Stomach (tissue), 4 donors: ENCODE data around the gene GALNS.

Experiments
- CTCF ChIP-seq, 7 experiments: fragments of 450-650 bp in 4 of 7; fragments of 200-600 bp in 3 of 7; sonication (generic) in 3 of 7; IDR thresholded peaks; one replicate each; pipeline ENCODE4 v1.5.1; 2016 to 2019; ENCODE audit warnings: antibody characterized with exemption in 7 of 7, control low read depth in 2 of 7, mild to moderate bottlenecking in 1 of 7
- EP300 ChIP-seq: sonication (generic); formaldehyde crosslinking; IDR thresholded peaks from one replicate; pipeline ENCODE4 v1.6.1; 2017; ENCODE audit warnings: antibody characterized with exemption
- POLR2A ChIP-seq, 4 donors: fragments of 450-650 bp; IDR thresholded peaks; one replicate each; pipeline ENCODE4 v1.6.1; 2016; ENCODE audit warnings: antibody characterized with exemption in 4 of 4, control low read depth in 2 of 4, mild to moderate bottlenecking in 1 of 4, moderate library complexity in 1 of 4
- POLR2AphosphoS5 ChIP-seq, 3 donors: sonication (generic); formaldehyde crosslinking; IDR thresholded peaks; one replicate each; pipeline ENCODE4 v1.6.1; 2016; ENCODE audit warnings: antibody characterized with exemption in 3 of 3

GRCh38 chr16:88837806-88838205 is 18.9 kb downstream of the GALNS start:
- TF ChIP-seq CTCF (IDR thresholded peaks at IDR 0.05) (no peak), POLR2A (IDR thresholded peaks at IDR 0.05) (no peak), POLR2AphosphoS5 (IDR thresholded peaks at IDR 0.05) (no peak), EP300 (no peak)
